Osteoblast (primary cell): ENCODE data around the gene EFHC2. TPM values are rescaled to one million over a fixed set of nuclear protein-coding genes. Genes with fewer than 3 reads are reported as not detected.

Experiments
- DNase-seq: peaks from one replicate; pipeline ENCODE4 v3.0.0; 2011; ENCODE audit warnings: low spot score, mixed read lengths; ENCODE audit not compliant: insufficient read length; ENCODE audit errors: missing footprints
- H2AFZ ChIP-seq: 2 replicates; pipeline ENCODE4 v1.6.0; 2011; ENCODE audit warnings: mild to moderate bottlenecking, low read length
- H3K27ac ChIP-seq: 2 replicates; pipeline ENCODE4 v1.5.1; 2011; ENCODE audit warnings: mild to moderate bottlenecking, low read depth, low read length, moderate library complexity
- H3K27me3 ChIP-seq: 2 replicates; pipeline ENCODE4 v1.6.0; 2012; ENCODE audit warnings: mild to moderate bottlenecking, control low read depth, inconsistent platforms, low read length, moderate library complexity; ENCODE audit not compliant: insufficient read depth
- H3K36me3 ChIP-seq: 2 replicates; pipeline ENCODE4 v1.5.1; 2011; ENCODE audit warnings: mild to moderate bottlenecking, low read length, control low read depth, moderate library complexity; ENCODE audit not compliant: insufficient read depth
- H3K4me1 ChIP-seq: 2 replicates; pipeline ENCODE4 v1.5.1; 2011; ENCODE audit warnings: mild to moderate bottlenecking, low read length, control low read depth, moderate library complexity; ENCODE audit not compliant: insufficient read depth
- H3K4me2 ChIP-seq: 2 replicates; pipeline ENCODE4 v1.6.0; 2011; ENCODE audit warnings: mild to moderate bottlenecking, low read length; ENCODE audit not compliant: insufficient read depth
- H3K4me3 ChIP-seq: fragments of 200-600 bp; sonication (generic); 3 replicates; pipeline ENCODE4 v1.5.1; 2012; ENCODE audit warnings: mild to moderate bottlenecking, low read length, inconsistent platforms; ENCODE audit not compliant: insufficient read depth
- H3K79me2 ChIP-seq: 2 replicates; pipeline ENCODE4 v1.6.0; 2012; ENCODE audit warnings: mild to moderate bottlenecking, low read length, control low read depth, inconsistent platforms; ENCODE audit not compliant: insufficient read depth
- H3K9me3 ChIP-seq: 2 replicates; pipeline ENCODE4 v1.5.1; 2011; ENCODE audit warnings: low read depth, low read length, control low read depth
- H4K20me1 ChIP-seq: 2 replicates; pipeline ENCODE4 v1.6.0; 2012; ENCODE audit warnings: mild to moderate bottlenecking, low read length, control low read depth; ENCODE audit not compliant: insufficient read depth
- total RNA-seq: library from RNA; depleted of rRNA; stranded (reverse); fragments of >200 nt; gene quantifications from 2 replicates; pipeline ENCODE4 v1.2.3, GENCODE V29; 2012
- TF ChIP-seq, protein P1 (sequence below): IDR thresholded peaks from 2 replicates; pipeline ENCODE4 v1.5.1; 2011; ENCODE audit warnings: mild to moderate bottlenecking, low read depth, low read length, moderate library complexity; ENCODE audit errors: extremely low read depth

Gene EFHC2, protein sequence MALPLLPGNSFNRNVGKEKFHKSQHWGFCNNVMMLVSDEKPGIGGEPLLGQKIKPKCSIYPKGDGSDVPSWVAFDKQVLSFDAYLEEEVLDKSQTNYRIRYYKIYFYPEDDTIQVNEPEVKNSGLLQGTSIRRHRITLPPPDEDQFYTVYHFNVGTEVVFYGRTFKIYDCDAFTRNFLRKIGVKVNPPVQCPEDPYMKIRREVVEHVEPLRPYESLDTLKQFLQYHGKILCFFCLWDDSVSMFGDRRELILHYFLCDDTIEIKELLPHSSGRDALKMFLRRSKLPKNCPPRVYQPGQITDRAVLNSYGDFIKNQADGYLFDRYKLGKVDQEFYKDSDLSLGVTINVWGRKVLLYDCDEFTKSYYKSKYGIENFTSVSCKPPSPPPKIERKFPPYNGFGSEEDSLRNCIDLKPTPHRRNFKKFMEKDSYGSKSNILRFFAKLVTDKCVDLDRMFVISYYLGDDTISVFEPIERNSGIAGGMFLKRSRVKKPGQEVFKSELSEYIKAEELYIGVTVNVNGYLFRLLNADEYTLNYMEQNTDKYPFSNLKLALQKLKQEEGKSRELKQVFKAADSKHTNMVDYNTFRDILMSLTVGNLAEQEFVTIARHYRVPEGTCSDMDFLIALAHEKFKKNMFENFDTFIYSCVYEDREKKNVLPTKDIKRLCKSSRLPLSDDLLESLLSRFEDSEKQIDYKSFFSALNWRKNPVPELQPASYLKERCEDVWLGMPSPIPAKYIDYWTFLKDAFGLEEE
- 2.9 and 3.6 TPM in 2 replicates for total RNA-seq

DNA sequence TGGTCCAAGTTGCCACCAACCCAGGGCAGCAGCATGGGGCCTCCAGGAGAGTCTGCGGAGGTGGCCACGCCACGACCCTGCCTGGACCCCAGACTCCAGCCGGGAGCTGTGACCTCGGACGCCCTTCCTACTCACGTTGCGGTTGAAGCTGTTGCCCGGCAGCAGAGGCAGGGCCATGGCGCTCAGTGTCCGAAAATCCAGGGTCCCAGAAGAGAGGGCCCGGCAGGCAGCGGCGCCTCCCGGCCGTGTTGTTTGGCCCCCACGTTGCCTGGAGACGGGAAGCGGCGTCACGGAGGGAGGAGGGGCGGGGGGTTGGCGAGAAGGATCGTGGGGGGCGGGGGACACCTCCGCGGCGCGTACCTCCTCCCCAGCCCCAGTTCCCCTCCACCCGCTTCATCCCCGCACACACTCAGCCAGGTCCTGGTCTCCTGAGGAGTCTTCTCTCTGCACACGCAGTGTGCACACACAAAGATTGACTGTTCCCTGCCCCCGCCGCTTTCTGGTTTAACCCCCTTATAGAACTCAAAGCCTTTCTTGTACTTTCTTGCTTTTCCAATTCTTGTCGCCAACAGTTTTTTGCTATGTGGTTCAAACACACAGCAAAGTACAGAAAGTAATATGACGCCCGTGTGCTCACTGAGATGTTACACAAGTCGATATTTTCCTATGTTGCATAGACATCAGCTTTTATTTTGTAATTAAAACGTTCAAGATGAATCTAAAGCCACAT, at the start of gene EFHC2:
EFHC2 (minus strand) TSS at position 261 of the 730 bp plus-strand sequence; CDS start at position 177, 84 bp downstream.
- Histone ChIP-seq H3K4me1 (no peaks in the 10 kb centered on the region), H4K20me1 (no peaks in the 10 kb centered on the region), H2AFZ (peak within 1 kb of the TSS; percentile 91), H3K36me3 (no peaks in the 10 kb centered on the region), H3K4me3 (peak within 1 kb of the TSS; percentile 68), H3K4me2 (peak within 1 kb of the TSS; percentile 72), H3K27me3 (peaks cover 9% of the 10 kb centered on the region), H3K27ac (peak within 1 kb of the TSS; percentile 48), H3K79me2 (no peaks in the 10 kb centered on the region), H3K9me3 (no peaks in the 10 kb centered on the region)
- TF ChIP-seq, protein P1, sequence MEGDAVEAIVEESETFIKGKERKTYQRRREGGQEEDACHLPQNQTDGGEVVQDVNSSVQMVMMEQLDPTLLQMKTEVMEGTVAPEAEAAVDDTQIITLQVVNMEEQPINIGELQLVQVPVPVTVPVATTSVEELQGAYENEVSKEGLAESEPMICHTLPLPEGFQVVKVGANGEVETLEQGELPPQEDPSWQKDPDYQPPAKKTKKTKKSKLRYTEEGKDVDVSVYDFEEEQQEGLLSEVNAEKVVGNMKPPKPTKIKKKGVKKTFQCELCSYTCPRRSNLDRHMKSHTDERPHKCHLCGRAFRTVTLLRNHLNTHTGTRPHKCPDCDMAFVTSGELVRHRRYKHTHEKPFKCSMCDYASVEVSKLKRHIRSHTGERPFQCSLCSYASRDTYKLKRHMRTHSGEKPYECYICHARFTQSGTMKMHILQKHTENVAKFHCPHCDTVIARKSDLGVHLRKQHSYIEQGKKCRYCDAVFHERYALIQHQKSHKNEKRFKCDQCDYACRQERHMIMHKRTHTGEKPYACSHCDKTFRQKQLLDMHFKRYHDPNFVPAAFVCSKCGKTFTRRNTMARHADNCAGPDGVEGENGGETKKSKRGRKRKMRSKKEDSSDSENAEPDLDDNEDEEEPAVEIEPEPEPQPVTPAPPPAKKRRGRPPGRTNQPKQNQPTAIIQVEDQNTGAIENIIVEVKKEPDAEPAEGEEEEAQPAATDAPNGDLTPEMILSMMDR: no peak
- peak; percentile 68 for DNase-seq

DNA sequence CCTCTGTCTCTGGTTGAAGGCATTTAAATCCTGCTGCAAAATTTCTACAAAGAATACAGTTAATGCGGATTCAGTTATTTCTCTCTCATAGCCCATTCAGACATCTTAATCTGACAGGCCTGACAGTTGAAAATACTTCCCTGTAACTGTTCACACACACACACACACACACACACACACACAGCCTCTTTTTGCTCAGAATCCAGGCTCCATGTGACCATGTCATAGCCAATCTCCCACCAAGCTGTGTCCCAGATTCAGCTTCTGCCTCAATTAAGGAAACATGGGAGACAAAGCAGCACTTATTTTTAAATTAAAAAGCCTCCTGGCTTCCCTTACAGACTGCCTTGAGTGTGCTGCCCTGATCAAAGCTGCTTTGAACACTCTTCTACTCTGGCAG, 49.3 kb upstream of the EFHC2 start:
- H3K4me3 ChIP-seq: no peak overlapping the region
- peaks cover 2% of the 10 kb centered on the region for H3K9me3 ChIP-seq
- no peaks in the 10 kb centered on the region for H3K4me1 ChIP-seq
- H3K4me2 ChIP-seq: no peak overlapping the region
- H3K27me3 ChIP-seq: peaks cover 4% of the 10 kb centered on the region
- no peaks in the 10 kb centered on the region for H3K36me3 ChIP-seq
- no peak overlapping the region for H3K27ac ChIP-seq
- H2AFZ ChIP-seq: peak overlapping the region; percentile 41
- no peaks in the 10 kb centered on the region for H4K20me1 ChIP-seq
- TF ChIP-seq, protein P1: no peak
- no peaks in the 10 kb centered on the region for H3K79me2 ChIP-seq
- no peak for DNase-seq

DNA sequence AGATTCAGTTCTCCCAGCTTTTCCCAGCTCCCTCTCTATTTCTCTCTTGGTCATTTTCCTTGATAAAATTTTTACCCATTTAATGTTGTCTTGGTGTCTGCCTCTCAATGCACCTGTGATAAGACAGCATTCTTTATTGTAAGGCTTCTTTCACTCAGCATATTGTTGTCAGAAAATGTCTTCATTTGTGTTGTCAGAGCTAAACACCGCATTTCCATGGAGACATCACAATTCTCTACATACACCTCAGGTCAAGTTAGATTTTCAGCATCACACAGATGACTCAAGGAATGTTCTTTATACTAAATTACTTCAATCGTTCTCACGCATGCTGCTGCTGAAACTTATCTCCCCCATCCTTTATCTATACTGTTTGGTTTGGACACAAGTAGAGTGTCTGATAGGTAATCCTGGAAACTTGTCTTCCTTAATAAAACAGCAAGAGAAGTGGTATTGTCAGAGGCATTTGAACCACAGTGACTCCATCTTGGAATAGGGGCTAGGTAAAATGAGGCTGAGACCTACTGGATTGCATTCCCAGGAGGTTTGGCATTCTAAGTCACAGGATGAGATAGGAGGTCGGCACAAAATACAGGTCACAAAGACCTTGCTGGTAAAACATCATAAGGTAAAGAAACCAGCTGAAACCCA, 41.3 kb upstream of the EFHC2 start:
- no peak for DNase-seq
- H3K4me3 ChIP-seq: no peak overlapping the region
- H3K79me2 ChIP-seq: no peaks in the 10 kb centered on the region
- no peaks in the 10 kb centered on the region for H3K36me3 ChIP-seq
- no peak overlapping the region for H3K4me2 ChIP-seq
- no peak overlapping the region for H3K27ac ChIP-seq
- H4K20me1 ChIP-seq: no peaks in the 10 kb centered on the region
- TF ChIP-seq, protein P1: no peak
- H3K9me3 ChIP-seq: no peaks in the 10 kb centered on the region
- H3K27me3 ChIP-seq: no peaks in the 10 kb centered on the region
- no peaks in the 10 kb centered on the region for H3K4me1 ChIP-seq
- no peak overlapping the region for H2AFZ ChIP-seq
